Gastrocnemius medialis (tissue), 4 donors: ENCODE measurements around the gene KDM8. TPM values are rescaled to one million over a fixed set of nuclear protein-coding genes. Genes with fewer than 3 reads are reported as not detected.
"Not testable (repeated sequence)": the region's sequence is repeated elsewhere in the genome, so short reads cannot be mapped to it uniquely, and the experiment has no call there.

ENCODE experiments used
- ATAC-seq, 2 donors: fragments of 150-250 bp; one replicate each; pipeline ENCODE4 v1.9.1; 2016
- DNase-seq, 2 donors: peaks; one replicate each; pipeline ENCODE4 v3.0.0-alpha.2; 2019
- H3K27ac ChIP-seq, 4 donors: fragments of 200-600 bp; sonication (generic); 1 replicate in 1 of 4; 2 replicates in 3 of 4; pipeline ENCODE4 v1.5.1; 2016 to 2018; ENCODE audit warnings: mild to moderate bottlenecking in 2 of 4, moderate library complexity in 1 of 4
- H3K27me3 ChIP-seq, 3 donors: fragments of 200-600 bp; sonication (generic) in 2 of 3; 1 replicate in 1 of 3; 2 replicates in 2 of 3; pipeline versions ENCODE4 v1.5.1 to v1.6.0; 2016 to 2019; ENCODE audit warnings: mild to moderate bottlenecking in 1 of 3, moderate library complexity in 1 of 3
- H3K36me3 ChIP-seq, 2 donors: fragments of 200-600 bp; sonication (generic) in 1 of 2; one replicate each; pipeline ENCODE4 v1.5.1; 2017 to 2018
- H3K4me1 ChIP-seq, 2 donors: fragments of 200-600 bp; sonication (generic) in 1 of 2; one replicate each; pipeline ENCODE4 v1.5.1; 2016 to 2017; ENCODE audit warnings: mild to moderate bottlenecking in 2 of 2
- H3K4me3 ChIP-seq, 4 donors: fragments of 200-600 bp; sonication (generic) in 3 of 4; 1 replicate in 1 of 4; 2 replicates in 3 of 4; pipeline ENCODE4 v1.5.1; 2016 to 2019; ENCODE audit warnings: mild to moderate bottlenecking in 2 of 4
- H3K9me3 ChIP-seq, 3 donors: fragments of 200-600 bp; sonication (generic) in 2 of 3; 1 replicate in 1 of 3; 2 replicates in 2 of 3; pipeline ENCODE4 v1.5.1; 2016 to 2019
- POLR2A ChIP-seq, 2 donors: fragments of 450-650 bp; IDR thresholded peaks; one replicate each; pipeline ENCODE4 v1.6.1; 2017; ENCODE audit warnings: antibody characterized with exemption in 2 of 2, mild to moderate bottlenecking in 2 of 2, moderate library complexity in 2 of 2
- in situ Hi-C, 4 donors: fragments of 200-750 bp; cut with MboI; loops; one replicate each; pipeline versions ENCODE4 v1.15.0 to v1.8.0; 2017; ENCODE audit warnings: low sequenced_read_pairs in 4 of 4
- intact Hi-C: fragments of 100-400 bp; cut with DNase I; formaldehyde crosslinking; loops from one replicate; pipeline ENCODE4 v1.15.1; 2023; ENCODE audit warnings: low total_unique reads
- total RNA-seq, 4 donors: library from RNA; depleted of rRNA; stranded (reverse); fragments of >200 nt; gene quantifications; one replicate each; pipeline versions ENCODE4 v1.1.0 to v1.2.3, GENCODE V29; 2016
- TF ChIP-seq, protein P1 (sequence below), 5 experiments: fragments of 450-650 bp in 3 of 5; fragments of 200-600 bp in 2 of 5; sonication (generic) in 2 of 5; IDR thresholded peaks in 4 of 5; conservative IDR thresholded peaks in 1 of 5; 1 replicate in 4 of 5; 2 replicates in 1 of 5; pipeline ENCODE4 v1.5.1; 2016 to 2019; ENCODE audit warnings: antibody characterized with exemption in 5 of 5, mild to moderate bottlenecking in 3 of 5, moderate library complexity in 3 of 5

Gene KDM8
- total RNA-seq, 4 donors from 2014 or later, result 3.2 to 6.3 (median 5.1) TPM

DNA sequence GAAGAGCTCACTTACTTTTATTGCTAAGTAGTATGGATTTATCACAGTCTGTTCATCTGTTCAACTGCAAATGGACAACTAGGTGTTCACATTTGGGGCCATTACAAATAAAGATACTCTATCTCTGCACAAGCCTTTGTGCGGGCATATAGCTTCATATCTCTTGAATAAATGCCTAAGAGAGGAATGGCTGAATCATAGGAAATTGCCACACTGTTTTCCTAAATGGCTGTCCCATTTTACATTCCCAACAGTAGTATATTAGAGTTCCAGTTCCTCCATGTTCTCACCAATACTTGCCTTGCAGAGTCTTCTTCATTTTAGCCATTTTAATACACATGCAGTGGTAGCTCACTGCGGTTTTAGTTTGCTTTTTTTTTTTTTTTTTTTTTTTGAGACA, 44.7 kb downstream of the KDM8 start:
- Histone ChIP-seq H3K4me1 (peaks cover 26 to 27% of the 10 kb centered on the region in 2 donors), H3K9me3 (no peaks in the 10 kb centered on the region), H3K27me3 (no peaks in the 10 kb centered on the region), H3K27ac (no peak overlapping the region), H3K4me3 (no peak overlapping the region), H3K36me3 (no peaks in the 10 kb centered on the region)
- ATAC-seq (no peak), DNase-seq (no peak)
- intact Hi-C loops, result no loop called here
- TF ChIP-seq, protein P1, sequence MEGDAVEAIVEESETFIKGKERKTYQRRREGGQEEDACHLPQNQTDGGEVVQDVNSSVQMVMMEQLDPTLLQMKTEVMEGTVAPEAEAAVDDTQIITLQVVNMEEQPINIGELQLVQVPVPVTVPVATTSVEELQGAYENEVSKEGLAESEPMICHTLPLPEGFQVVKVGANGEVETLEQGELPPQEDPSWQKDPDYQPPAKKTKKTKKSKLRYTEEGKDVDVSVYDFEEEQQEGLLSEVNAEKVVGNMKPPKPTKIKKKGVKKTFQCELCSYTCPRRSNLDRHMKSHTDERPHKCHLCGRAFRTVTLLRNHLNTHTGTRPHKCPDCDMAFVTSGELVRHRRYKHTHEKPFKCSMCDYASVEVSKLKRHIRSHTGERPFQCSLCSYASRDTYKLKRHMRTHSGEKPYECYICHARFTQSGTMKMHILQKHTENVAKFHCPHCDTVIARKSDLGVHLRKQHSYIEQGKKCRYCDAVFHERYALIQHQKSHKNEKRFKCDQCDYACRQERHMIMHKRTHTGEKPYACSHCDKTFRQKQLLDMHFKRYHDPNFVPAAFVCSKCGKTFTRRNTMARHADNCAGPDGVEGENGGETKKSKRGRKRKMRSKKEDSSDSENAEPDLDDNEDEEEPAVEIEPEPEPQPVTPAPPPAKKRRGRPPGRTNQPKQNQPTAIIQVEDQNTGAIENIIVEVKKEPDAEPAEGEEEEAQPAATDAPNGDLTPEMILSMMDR (IDR thresholded peaks at IDR 0.05 in 4 of 5, conservative IDR thresholded peaks at IDR 0.05 in 1 of 5), result no peak
- no peak for TF ChIP-seq POLR2A (IDR thresholded peaks at IDR 0.05)
- in situ Hi-C loops, result loop anchor here in 1 of 4 donors (25.0 kb wide), 1 partner anchor 114 kb away; no protein-coding TSS in a partner anchor

DNA sequence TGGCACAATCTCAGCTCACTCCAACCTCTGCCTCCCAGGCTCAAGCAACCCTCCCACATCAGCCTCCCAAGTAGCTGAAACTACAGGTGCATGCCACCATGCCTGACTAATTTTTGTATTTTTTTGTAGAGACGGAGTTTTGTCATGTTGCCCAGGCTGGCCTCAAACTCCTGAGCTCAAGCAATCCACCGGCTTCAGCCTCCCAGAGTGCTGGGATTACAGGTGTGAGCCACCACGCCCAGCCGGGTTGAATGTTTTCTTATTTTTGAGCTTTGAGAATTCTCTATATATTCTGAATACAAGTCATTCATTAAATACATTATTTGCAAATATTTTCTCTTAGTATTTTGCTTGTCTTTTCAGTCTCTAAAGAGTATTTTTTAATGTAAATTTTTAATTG, 45.6 kb downstream of the KDM8 start:
- peaks cover 18 to 20% of the 10 kb centered on the region in 2 donors for H3K4me1 ChIP-seq
- intact Hi-C loops, H3K27ac ChIP-seq, DNase-seq, H3K9me3 ChIP-seq, ATAC-seq, H3K4me3 ChIP-seq, H3K36me3 ChIP-seq, H3K27me3 ChIP-seq: not testable (repeated sequence)
- in situ Hi-C loops, result loop anchor here in 1 of 4 donors (25.0 kb wide), 1 partner anchor 113 kb away; no protein-coding TSS in a partner anchor

DNA sequence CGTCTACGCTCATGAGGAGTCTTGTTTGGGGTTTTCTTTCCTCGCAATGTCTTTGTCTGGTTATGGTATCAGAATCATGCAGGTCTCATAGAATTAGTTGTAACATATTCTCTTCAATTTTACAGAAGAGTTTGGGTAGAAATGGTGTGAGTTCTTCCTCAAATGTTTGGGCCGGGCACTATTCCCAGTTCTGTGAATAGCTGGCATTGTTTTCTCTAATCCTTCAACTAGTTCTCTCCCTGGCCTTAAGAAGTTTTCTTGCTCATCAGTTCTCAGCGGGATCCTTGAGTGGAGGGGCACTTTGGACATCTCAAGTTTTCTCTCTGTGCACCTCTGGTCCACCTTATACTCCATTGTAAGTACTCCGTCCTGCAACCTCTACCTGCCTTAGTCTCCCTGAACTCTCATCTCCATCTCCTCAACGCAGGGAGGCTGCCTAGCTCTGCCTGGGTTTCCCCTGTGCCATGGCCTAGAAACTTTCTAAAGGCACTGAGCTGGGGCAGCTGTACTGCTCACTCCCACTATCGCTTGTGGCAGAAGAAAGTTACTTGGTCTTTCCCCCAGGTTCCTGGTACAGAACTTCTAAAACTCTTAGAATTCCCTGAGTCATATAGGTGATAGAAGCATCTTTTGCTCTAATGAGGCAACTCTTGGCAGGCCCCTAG, 48.3 kb downstream of the KDM8 start:
- intact Hi-C loops (no loop called here), in situ Hi-C loops (no loop called here)
- no peak for DNase-seq
- Histone ChIP-seq H3K4me1 (peaks cover 0 to 7% of the 10 kb centered on the region in 2 donors), H3K4me3 (no peak overlapping the region), H3K9me3 (no peaks in the 10 kb centered on the region), H3K27me3 (no peaks in the 10 kb centered on the region), H3K36me3 (peaks cover 3 to 12% of the 10 kb centered on the region in 2 donors), H3K27ac (no peak overlapping the region)
- TF ChIP-seq, protein P1 (IDR thresholded peaks at IDR 0.05 in 4 of 5, conservative IDR thresholded peaks at IDR 0.05 in 1 of 5), result no peak
- no peak for TF ChIP-seq POLR2A (IDR thresholded peaks at IDR 0.05)
- no peak for ATAC-seq

DNA sequence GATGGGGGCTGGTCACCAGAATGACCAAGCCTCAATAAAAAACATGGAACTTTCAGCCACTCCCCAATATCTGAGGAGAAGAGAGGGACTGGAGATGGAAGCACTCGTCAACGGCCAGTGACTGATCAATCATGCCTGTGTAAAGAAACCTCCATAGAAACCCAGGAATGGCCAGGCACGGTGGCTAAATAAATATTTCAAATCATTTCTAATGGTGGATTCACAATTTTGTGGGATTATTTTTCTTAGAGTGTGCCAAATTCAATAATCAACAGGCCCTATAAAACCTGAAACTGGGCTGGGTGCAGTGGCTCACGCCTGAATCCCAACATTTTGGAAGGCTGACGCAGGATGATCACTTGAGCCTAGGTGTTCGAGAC, 48.9 kb downstream of the KDM8 start:
- H3K27me3 ChIP-seq, result no peaks in the 10 kb centered on the region
- DNase-seq (no peak), ATAC-seq (no peak)
- H3K4me1 ChIP-seq, result peaks cover 0 to 7% of the 10 kb centered on the region in 2 donors
- H3K4me3 ChIP-seq, result no peak overlapping the region
- H3K9me3 ChIP-seq, result no peaks in the 10 kb centered on the region
- intact Hi-C loops (no loop called here), in situ Hi-C loops (no loop called here)
- TF ChIP-seq, protein P1 (IDR thresholded peaks at IDR 0.05 in 4 of 5, conservative IDR thresholded peaks at IDR 0.05 in 1 of 5), result no peak
- TF ChIP-seq POLR2A (IDR thresholded peaks at IDR 0.05), result no peak
- peaks cover 3 to 17% of the 10 kb centered on the region in 2 donors for H3K36me3 ChIP-seq
- H3K27ac ChIP-seq, result no peak overlapping the region

DNA sequence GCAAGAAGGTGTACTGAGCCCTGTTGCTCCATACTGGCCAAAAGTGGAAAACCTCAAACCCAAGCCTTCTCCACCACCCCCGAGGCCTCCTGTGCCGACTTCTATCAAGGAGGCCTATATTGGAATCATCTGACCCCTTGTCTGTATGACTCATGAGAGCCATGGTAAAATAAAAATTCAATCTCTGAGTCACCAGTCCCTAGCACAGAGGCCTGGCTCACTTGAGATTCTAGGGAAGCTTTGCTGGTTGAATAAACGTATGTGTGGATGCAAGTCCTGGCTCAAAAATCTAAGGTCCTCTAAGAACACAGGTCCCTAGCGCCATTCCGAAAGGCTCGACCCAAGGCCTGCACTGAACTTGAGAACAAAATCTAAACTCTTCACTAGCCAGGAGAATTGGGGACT, 50.2 kb downstream of the KDM8 start:
- intact Hi-C loops (no loop called here), in situ Hi-C loops (no loop called here)
- no peak for ATAC-seq
- Histone ChIP-seq H3K4me1 (peaks cover 0 to 14% of the 10 kb centered on the region in 2 donors), H3K4me3 (no peak overlapping the region), H3K9me3 (no peaks in the 10 kb centered on the region), H3K27ac (no peak overlapping the region), H3K27me3 (no peaks in the 10 kb centered on the region), H3K36me3 (peaks cover 3 to 18% of the 10 kb centered on the region in 2 donors)
- DNase-seq, result no peak
- no peak for TF ChIP-seq POLR2A (IDR thresholded peaks at IDR 0.05)
- TF ChIP-seq, protein P1 (IDR thresholded peaks at IDR 0.05 in 4 of 5, conservative IDR thresholded peaks at IDR 0.05 in 1 of 5), result no peak
